Measurements from ENCODE around the gene LHX5.

The LHX5 gene

GRCh38 chr12:113464852-113465719, 6.6 kb downstream of the LHX5 start:
- TF ChIP-seq, protein P1, sequence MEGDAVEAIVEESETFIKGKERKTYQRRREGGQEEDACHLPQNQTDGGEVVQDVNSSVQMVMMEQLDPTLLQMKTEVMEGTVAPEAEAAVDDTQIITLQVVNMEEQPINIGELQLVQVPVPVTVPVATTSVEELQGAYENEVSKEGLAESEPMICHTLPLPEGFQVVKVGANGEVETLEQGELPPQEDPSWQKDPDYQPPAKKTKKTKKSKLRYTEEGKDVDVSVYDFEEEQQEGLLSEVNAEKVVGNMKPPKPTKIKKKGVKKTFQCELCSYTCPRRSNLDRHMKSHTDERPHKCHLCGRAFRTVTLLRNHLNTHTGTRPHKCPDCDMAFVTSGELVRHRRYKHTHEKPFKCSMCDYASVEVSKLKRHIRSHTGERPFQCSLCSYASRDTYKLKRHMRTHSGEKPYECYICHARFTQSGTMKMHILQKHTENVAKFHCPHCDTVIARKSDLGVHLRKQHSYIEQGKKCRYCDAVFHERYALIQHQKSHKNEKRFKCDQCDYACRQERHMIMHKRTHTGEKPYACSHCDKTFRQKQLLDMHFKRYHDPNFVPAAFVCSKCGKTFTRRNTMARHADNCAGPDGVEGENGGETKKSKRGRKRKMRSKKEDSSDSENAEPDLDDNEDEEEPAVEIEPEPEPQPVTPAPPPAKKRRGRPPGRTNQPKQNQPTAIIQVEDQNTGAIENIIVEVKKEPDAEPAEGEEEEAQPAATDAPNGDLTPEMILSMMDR (IDR thresholded peaks at IDR 0.05; ENCODE audit: insufficient read depth, low read depth, low read length, missing control alignments), result no peak
- no peak overlapping the region for H3K4me3 ChIP-seq (ENCODE audit: low read length)
- DNase-seq (ENCODE audit: low read depth), result no peak

- no peak overlapping the region for H3K4me3 ChIP-seq (ENCODE audit: low read length)
- no peak for DNase-seq (ENCODE audit: low read depth)
These were observed 7.3 kb downstream of the LHX5 start for GRCh38 chr12:113464452-113464775.

GRCh38 chr12:113463746-113464451, 7.8 kb downstream of the LHX5 start:
- no peak for DNase-seq (ENCODE audit: low read depth)
- no peak overlapping the region for H3K4me3 ChIP-seq (ENCODE audit: low read length)
- TF ChIP-seq, protein P1 (IDR thresholded peaks at IDR 0.05; ENCODE audit: insufficient read depth, low read depth, low read length, missing control alignments), result no peak

More at GRCh38 chr12:113464452-113464775, 7.3 kb downstream of the LHX5 start:
- TF ChIP-seq, protein P1 (IDR thresholded peaks at IDR 0.05; ENCODE audit: insufficient read depth, low read depth, low read length, missing control alignments), result no peak

DNA sequence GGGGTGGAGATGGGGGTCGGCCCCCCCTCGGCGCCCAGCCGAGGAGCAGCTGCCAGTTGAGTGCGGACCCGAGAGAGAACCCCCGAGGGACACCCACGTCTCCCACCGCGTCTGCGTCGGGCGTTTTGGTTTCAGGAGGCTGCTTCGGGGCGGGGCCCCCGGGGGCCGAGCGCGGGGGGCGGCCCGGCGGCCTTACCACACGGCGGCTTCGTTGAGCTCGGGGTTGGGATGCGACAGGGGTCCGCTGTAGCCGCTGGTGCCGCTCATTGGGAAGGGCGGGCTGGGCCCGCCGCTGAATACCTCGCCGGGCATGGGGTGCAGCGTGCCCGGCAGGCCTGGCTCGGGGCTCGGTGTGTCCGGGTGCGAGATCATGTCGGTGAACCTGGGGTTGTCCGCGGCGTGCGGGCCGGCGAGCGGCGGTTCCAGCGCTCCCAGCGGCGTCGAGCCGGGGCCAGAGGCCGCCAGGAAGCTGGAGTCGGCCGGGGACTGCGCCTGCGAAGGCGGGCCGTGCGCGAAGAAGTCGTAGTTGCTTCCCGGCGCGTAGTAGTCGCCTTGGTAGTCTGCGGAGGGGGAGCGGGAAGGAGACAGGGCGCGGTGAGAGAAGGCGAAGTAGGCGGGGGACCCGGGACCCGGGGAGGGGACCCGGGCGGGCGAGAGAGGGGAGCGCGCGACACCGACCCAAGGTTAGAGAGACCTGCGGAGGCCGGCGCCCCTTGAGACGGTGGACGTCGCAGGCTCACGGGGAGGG, 8.5 kb downstream of the LHX5 start:
- no peak overlapping the region for H3K4me3 ChIP-seq (ENCODE audit: low read length)
- no peak for DNase-seq (ENCODE audit: low read depth)
- TF ChIP-seq, protein P1 (IDR thresholded peaks at IDR 0.05; ENCODE audit: insufficient read depth, low read depth, low read length, missing control alignments), result no peak

DNA sequence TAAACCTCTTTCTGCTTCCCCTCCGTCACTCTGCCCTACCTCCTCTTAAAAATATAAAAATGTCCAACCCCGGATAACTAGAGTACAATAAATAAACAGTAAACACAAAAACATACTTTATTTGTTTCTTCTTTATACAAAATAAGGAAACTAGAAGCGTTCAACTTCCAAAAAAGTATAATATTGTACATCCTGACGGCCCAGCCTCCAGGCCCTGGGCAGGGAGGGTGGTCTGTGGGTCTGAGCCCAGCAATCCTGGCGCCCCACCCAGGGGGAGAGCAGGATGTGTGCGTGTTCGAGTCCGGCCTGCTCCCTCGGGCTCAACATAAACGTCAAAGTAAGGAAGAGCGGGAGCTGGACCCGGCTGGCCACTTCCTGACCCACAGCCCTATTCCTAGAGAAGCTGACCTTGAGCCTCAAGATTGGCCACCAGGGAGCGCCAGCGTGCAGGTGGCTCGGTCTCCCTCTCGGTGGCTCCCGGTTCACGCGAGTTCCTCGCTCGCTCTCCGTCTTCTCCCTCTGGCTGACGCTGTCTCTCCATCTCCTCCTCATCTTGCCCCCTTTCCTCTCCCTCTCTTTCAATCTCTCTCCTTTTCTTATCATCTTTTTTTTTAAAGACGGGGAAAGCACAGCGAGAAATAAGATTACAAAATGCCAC, 9.4 kb downstream of the LHX5 start:
- peak; percentile 76 for DNase-seq (ENCODE audit: low read depth)
- peak overlapping the region; percentile 25 for H3K4me3 ChIP-seq (ENCODE audit: low read length)
- TF ChIP-seq, protein P1 (IDR thresholded peaks at IDR 0.05; ENCODE audit: insufficient read depth, low read depth, low read length, missing control alignments), result peak; percentile 93

DNA sequence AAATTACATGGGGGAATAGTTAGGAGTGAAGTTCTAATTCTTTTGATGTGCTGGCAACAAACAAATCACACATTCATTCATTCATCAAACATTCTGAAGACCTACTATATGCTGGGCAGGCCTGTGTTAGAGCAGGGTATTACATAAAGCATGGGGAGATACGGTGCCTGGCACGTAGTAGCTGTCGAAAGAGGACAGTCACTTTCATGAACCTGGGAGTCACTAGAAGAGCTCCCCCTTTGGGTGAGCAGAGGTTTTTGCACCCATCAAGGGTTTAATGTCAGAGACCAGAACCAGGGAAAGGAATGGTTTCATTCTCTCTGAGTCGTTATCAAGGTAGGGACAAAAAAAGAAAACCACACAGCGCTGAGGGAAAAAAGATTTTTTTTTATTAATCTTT, 10.0 kb downstream of the LHX5 start:
- TF ChIP-seq, protein P1 (IDR thresholded peaks at IDR 0.05; ENCODE audit: insufficient read depth, low read depth, low read length, missing control alignments), result peak; percentile 57
- no peak overlapping the region for H3K4me3 ChIP-seq (ENCODE audit: low read length)
- peak; percentile 45 for DNase-seq (ENCODE audit: low read depth)

Measured in epithelial cell of esophagus (primary cell).